Nephron progenitor cell (in vitro differentiated cells): ENCODE data around the gene FBXL17.

ENCODE experiments used
- DNase-seq: peaks from one replicate; pipeline ENCODE4 v3.0.0; 2021
- H3K27ac Mint-ChIP-seq: 2 replicates; pipeline ENCODE4 v1.8.0; 2021; ENCODE audit warnings: mild to moderate bottlenecking, moderate library complexity, mixed read lengths
- H3K27me3 Mint-ChIP-seq: 2 replicates; pipeline ENCODE4 v1.8.0; 2021; ENCODE audit warnings: mild to moderate bottlenecking, low read depth, mixed read lengths; ENCODE audit not compliant: poor library complexity
- H3K36me3 Mint-ChIP-seq: 2 replicates; pipeline ENCODE4 v1.8.0; 2021; ENCODE audit warnings: low read depth, mixed read lengths
- H3K4me1 Mint-ChIP-seq: 2 replicates; pipeline ENCODE4 v1.8.0; 2021; ENCODE audit warnings: mixed read lengths
- H3K4me3 Mint-ChIP-seq: 2 replicates; pipeline ENCODE4 v1.8.0; 2021; ENCODE audit warnings: mild to moderate bottlenecking, moderate library complexity, mixed read lengths
- H3K9me3 Mint-ChIP-seq: 2 replicates; pipeline ENCODE4 v1.8.0; 2021; ENCODE audit warnings: mild to moderate bottlenecking, moderate library complexity, mixed read lengths
- CTCF ChIP-seq: fragments of 200-600 bp; sonication (generic); IDR thresholded peaks from 2 replicates; pipeline ENCODE4 v1.5.0; 2021; ENCODE audit warnings: antibody characterized with exemption

Gene FBXL17

GRCh38 chr5:108321341-108321740, 60.6 kb downstream of the FBXL17 start:
- no peak for TF ChIP-seq CTCF
- no peak for DNase-seq
- Mint-ChIP-seq H3K9me3 (no peaks in the 10 kb centered on the region), H3K4me1 (no peaks in the 10 kb centered on the region), H3K4me3 (no peak overlapping the region), H3K27ac (no peak overlapping the region), H3K27me3 (no peaks in the 10 kb centered on the region), H3K36me3 (peaks cover 10% of the 10 kb centered on the region)

- DNase-seq, result no peak
These were observed 61.7 kb downstream of the FBXL17 start for GRCh38 chr5:108320231-108320630.

GRCh38 chr5:108315829-108316228, 66.1 kb downstream of the FBXL17 start:
- H3K27me3 Mint-ChIP-seq, result no peaks in the 10 kb centered on the region
- DNase-seq, result no peak
- H3K9me3 Mint-ChIP-seq, result no peaks in the 10 kb centered on the region
- no peak overlapping the region for H3K27ac Mint-ChIP-seq
- H3K36me3 Mint-ChIP-seq, result no peaks in the 10 kb centered on the region
- TF ChIP-seq CTCF, result no peak
- no peaks in the 10 kb centered on the region for H3K4me1 Mint-ChIP-seq
- no peak overlapping the region for H3K4me3 Mint-ChIP-seq

More at GRCh38 chr5:108320231-108320630, 61.7 kb downstream of the FBXL17 start:
- Mint-ChIP-seq H3K36me3 (no peaks in the 10 kb centered on the region), H3K4me1 (no peaks in the 10 kb centered on the region), H3K9me3 (no peaks in the 10 kb centered on the region), H3K4me3 (no peak overlapping the region), H3K27me3 (no peaks in the 10 kb centered on the region), H3K27ac (no peak overlapping the region)
- no peak for TF ChIP-seq CTCF

GRCh38 chr5:108312258-108312657, 69.6 kb downstream of the FBXL17 start:
- TF ChIP-seq CTCF, result no peak
- Mint-ChIP-seq H3K27me3 (no peaks in the 10 kb centered on the region), H3K36me3 (no peaks in the 10 kb centered on the region), H3K4me3 (no peak overlapping the region), H3K4me1 (no peaks in the 10 kb centered on the region), H3K9me3 (no peaks in the 10 kb centered on the region), H3K27ac (no peak overlapping the region)
- DNase-seq, result no peak

GRCh38 chr5:108311682-108312081, 70.2 kb downstream of the FBXL17 start:
- Mint-ChIP-seq H3K36me3 (no peaks in the 10 kb centered on the region), H3K4me3 (no peak overlapping the region), H3K4me1 (no peaks in the 10 kb centered on the region), H3K27ac (no peak overlapping the region), H3K9me3 (no peaks in the 10 kb centered on the region), H3K27me3 (no peaks in the 10 kb centered on the region)
- no peak for TF ChIP-seq CTCF
- no peak for DNase-seq

- no peaks in the 10 kb centered on the region for H3K9me3 Mint-ChIP-seq
- no peak for TF ChIP-seq CTCF
- no peak overlapping the region for H3K4me3 Mint-ChIP-seq
- H3K36me3 Mint-ChIP-seq, result no peaks in the 10 kb centered on the region
- H3K27ac Mint-ChIP-seq, result no peak overlapping the region
- no peak for DNase-seq
- no peaks in the 10 kb centered on the region for H3K27me3 Mint-ChIP-seq
- no peaks in the 10 kb centered on the region for H3K4me1 Mint-ChIP-seq
These were observed 78.3 kb downstream of the FBXL17 start for GRCh38 chr5:108303611-108304010.
